Heart left ventricle (tissue), 13 donors: Measurements from ENCODE around the gene SCEL.

Experiments used
- CTCF ChIP-seq, 12 donors: fragments of 200-600 bp; sonication (generic) in 4 of 12; IDR thresholded peaks; one replicate each; pipeline versions ENCODE4 v1.5.0 to v1.8.0; 2018 to 2022; ENCODE audit warnings: antibody characterized with exemption in 12 of 12, mild to moderate bottlenecking in 5 of 12
- POLR2A ChIP-seq, 2 donors: fragments of 450-650 bp; IDR thresholded peaks; one replicate each; pipeline ENCODE4 v1.6.1; 2017; ENCODE audit warnings: antibody characterized with exemption in 2 of 2, mild to moderate bottlenecking in 2 of 2, moderate library complexity in 2 of 2
- donor health status: ischemic (EF 13 %, LVEDD 7.1; RV severe dilation, severe dysfunction).
- donor health status: DM: no; HTN: yes; CAD: no.
- donor health status: DM: no; HTN: no; CAD: no.
- donor health status: ischemic (EF 25% LVEDD 6.9; RV normal size, moderate dysfunction).
- donor health status: ischemic (EF 25% LVEDD 5.7; RV mildly dilated, moderate dysfunction).
- donor health status: ischemic (EF 35%, LVEDD 5.7; RV mildly dilated, moderate dysfunction).
- donor health status: nonischemic (EF 11% LVEDD 7.7; RV severe dilation, severe dysfunction).
- donor health status: DM: yes; HTN: yes; CAD: no.
- donor health status: PGD.
- donor health status: ischemic (EF 29% LVEDD 5.4; RV normal size, mild dysfunction).
- donor health status: nonischemic (EF 23%, LVEDD 6.1; RV moderate dilation, normal function).

DNA sequence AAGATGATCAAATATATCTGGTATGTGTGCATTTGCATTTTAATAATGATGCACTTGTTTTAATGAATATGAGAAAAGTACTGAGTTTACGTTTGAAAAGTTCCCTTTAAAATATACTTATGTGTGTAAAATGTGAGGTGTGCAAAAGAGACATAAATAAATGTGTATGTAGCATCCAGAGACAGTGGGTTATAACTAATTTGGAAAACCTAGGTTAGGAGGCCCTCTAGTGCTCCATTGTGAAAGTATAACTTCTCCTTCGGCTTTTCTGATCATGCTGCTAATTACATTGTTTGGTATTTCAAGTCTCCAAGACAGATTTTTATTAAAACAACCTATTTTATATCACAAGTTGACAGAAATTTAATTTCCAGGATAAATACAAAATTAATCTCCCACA lies 30.1 kb downstream of the SCEL start:
- TF ChIP-seq CTCF (IDR thresholded peaks at IDR 0.05) (peak in 11 of 12 donors; percentile 13 to 62 (median 47)), POLR2A (IDR thresholded peaks at IDR 0.05) (no peak)
